GM23248 (cell line): ENCODE measurements around the gene ATRN.

Source experiments
- EZH2 ChIP-seq: fragments of 200-600 bp; sonication (generic); IDR thresholded peaks from 2 replicates; pipeline ENCODE4 v1.6.1; 2018; ENCODE audit warnings: antibody characterized with exemption, mild to moderate bottlenecking; ENCODE audit not compliant: insufficient read depth, poor library complexity, severe bottlenecking
- EZH2phosphoT487 ChIP-seq: fragments of 200-600 bp; sonication (generic); IDR thresholded peaks from 2 replicates; pipeline ENCODE4 v1.6.1; 2018; ENCODE audit warnings: antibody characterized with exemption, moderate library complexity, mild to moderate bottlenecking, low read depth; ENCODE audit not compliant: insufficient read depth

DNA sequence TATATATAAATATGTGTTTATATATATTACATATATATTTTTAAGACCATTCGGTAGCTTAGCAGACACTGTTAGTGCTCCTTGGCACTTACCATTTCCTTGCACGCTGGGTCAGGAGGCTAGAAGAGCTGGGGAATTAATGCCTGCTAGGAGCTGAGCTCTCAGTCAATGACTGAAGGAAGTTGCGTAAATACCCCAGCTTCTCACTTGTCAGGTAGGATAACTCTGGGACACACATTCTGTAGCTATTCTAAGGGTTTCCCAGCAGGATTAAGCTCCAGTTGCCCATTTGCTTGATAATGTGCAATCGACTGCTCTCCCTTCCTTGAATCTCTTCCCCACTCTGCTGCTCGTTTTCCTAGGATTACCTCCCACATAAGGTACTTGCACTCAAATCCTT, 47.7 kb upstream of the ATRN start:
- TF ChIP-seq EZH2 (no peak), EZH2phosphoT487 (no peak)
